ENCODE data around the gene PAX7.

Gene PAX7

DNA sequence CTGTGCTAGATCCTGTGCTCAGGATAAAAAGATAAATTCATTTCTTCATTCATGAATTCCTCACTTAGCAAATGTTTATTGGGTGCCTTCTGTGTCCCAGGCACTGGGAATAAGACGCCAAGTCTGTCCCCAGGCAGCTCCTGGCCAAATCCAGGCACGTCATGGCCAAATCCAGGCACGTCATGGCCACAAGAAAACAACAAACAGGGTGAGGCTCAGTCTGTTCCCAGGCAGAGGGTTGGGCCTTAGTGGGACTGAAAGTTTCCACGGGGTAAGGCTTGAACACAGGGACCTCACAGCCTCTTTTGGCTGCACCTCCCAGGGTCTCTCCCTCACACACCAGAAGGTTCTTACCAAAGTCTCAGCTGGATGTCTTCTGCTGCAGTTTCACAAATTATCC is 95.7 kb downstream of the PAX7 start:
- no peak for DNase-seq (ENCODE audit: low read depth in 1 of 2, low spot score in 1 of 2)
- in situ Hi-C loops (cut with HindIII; ENCODE audit: low pct_unique_long_range_greater_than_20kb, low sequenced_read_pairs) = no loop called here
- no peak for TF ChIP-seq JUND (IDR thresholded peaks at IDR 0.05; ENCODE audit: low read depth)

DNA sequence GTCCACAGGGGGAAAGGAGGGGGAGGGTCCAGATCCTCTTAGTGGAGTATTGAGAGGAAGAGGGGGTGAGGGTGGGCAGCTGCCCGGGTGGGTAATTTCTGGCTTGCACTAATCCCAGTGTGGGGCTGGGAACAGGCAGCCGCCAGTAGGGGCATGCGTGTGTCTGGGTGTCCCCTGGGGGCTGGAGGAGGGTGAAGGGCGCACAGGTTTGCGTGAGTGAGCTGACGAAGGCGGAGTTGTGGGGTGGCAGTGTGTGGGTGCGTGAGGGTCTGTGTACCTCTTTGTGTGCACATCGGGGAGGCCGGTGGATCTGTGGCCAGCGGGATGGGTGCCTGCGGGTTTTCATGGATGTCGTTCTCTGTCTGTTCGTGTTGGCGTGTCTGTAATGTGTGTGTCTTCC is 97.3 kb downstream of the PAX7 start:
- no peak for TF ChIP-seq JUND (IDR thresholded peaks at IDR 0.05; ENCODE audit: low read depth)
- in situ Hi-C loops (cut with HindIII; ENCODE audit: low pct_unique_long_range_greater_than_20kb, low sequenced_read_pairs) = no loop called here
- DNase-seq (ENCODE audit: low read depth in 1 of 2, low spot score in 1 of 2) = no peak

DNA sequence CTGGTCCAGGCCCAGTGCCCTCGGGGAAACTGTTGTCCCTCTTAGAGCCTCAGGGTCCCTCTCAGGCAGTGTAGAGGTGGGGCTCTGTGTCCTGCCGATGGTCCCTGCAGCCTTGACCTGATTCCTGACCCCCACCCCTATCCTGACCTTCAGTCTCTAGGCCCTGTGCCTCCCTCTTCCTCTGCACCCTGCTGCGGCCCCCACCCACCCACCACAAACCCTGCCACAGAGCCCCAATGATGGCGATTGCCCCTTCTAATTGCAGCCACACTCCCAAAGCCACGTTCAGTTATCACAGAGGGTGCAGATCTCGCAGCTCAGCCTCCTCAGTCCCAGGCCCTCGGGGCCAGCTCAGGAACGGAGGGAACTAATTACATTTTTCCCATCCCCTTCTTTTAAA is 99.7 kb downstream of the PAX7 start:
- no peak for DNase-seq (ENCODE audit: low read depth in 1 of 2, low spot score in 1 of 2)
- in situ Hi-C loops (cut with HindIII; ENCODE audit: low pct_unique_long_range_greater_than_20kb, low sequenced_read_pairs) = no loop called here

DNA sequence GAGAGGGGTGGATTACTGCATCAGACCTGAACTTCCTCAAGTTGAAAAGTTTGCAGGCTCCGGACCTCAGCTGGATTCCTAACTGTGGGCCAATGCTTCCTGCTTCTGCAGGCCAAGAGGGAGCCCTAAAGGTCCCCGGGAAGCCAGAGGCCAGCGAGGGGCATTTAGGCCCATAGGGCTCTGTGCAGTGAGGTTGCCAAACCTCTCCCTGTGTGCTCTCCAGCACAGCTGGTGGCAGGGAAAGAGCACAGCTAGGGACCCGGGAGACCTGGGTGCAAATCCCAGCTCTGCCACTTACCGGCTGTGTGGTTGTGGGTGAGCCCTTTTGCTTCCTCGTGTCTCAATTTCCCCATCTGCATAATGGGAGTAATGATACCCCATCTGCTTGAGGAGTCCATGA is 100.5 kb downstream of the PAX7 start:
- in situ Hi-C loops (cut with HindIII; ENCODE audit: low pct_unique_long_range_greater_than_20kb, low sequenced_read_pairs) = no loop called here
- no peak for DNase-seq (ENCODE audit: low read depth in 1 of 2, low spot score in 1 of 2)
- TF ChIP-seq JUND (IDR thresholded peaks at IDR 0.05; ENCODE audit: low read depth) = no peak

More for the DNA sequence above, 99.7 kb downstream of the PAX7 start:
- TF ChIP-seq JUND (IDR thresholded peaks at IDR 0.05; ENCODE audit: low read depth) = no peak

DNA sequence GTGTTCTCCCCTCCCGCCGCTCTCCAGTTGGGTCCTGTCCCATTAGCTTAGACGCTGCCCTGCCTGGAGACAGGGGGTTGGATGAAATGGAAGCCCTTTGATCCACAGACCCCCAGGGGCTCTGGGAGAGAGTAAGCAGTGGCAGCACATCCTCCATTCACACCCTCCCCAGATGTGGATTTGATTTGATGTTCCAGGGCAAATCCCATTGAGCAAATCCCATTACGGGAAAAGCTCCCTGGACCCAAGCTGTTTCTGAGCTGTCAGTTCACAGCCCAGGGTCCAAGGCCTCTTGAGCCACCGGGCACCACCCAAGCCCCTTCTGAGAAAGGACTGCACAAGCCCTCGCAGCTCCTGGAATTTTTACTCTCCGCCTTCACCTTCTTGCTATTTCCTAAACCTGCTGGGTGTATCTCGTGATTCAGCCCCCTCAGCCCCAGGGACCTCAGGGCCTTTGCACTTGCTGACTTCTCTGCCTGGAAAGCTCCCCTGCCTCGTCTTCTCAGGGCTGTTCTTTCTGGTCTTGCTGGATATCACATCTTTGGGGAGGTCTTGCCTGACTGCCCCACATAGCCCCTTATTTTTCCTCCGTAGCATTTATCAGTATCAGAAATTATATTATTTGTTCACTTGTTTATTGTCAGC is 101.1 kb downstream of the PAX7 start:
- in situ Hi-C loops (cut with HindIII; ENCODE audit: low pct_unique_long_range_greater_than_20kb, low sequenced_read_pairs) = no loop called here
- no peak for TF ChIP-seq JUND (IDR thresholded peaks at IDR 0.05; ENCODE audit: low read depth)
- no peak for DNase-seq (ENCODE audit: low read depth in 1 of 2, low spot score in 1 of 2)

DNA sequence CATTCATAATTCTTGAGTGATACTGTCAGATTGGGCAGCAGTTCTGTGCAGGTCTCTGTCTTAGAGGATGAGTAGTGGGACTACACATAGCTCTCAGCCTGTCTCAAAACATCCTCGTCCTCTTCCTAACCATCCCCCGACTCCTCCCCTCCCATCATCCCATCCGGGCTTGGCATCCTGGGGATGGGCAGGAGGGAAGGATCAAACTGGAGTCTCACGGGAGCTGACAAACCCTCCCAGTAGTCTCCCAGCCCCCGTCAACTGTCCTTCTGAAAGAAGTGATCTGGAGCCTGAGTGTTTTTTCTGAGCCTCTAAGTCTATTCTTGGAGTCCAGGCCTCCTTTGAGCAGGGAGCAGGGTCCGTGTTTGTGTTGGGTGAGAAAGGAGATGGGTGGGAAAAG is 102.0 kb downstream of the PAX7 start:
- no peak for TF ChIP-seq JUND (IDR thresholded peaks at IDR 0.05; ENCODE audit: low read depth)
- in situ Hi-C loops (cut with HindIII; ENCODE audit: low pct_unique_long_range_greater_than_20kb, low sequenced_read_pairs) = no loop called here
- no peak for DNase-seq (ENCODE audit: low read depth in 1 of 2, low spot score in 1 of 2)

DNA sequence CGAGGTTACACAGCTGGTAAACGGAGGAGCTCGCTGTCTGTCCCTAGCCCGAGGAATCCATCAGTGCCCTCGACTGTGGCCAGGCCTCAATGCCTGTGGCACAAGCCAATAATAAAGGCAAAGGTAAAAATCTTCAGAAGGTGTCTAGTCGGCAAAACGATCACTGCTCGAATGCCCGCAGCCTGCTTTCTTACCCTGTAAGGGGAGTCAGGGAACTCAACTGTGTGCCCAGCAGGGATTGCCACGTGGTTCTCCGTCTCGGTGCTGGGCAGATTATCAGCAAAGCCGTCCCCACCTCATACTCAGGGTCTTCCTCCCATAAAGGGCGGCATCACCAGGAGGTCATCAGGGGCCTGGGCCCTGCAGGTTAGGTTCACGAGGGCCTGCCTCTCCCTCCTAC is 103.4 kb downstream of the PAX7 start:
- TF ChIP-seq JUND (IDR thresholded peaks at IDR 0.05; ENCODE audit: low read depth) = no peak
- in situ Hi-C loops (cut with HindIII; ENCODE audit: low pct_unique_long_range_greater_than_20kb, low sequenced_read_pairs) = no loop called here
- DNase-seq (ENCODE audit: low read depth in 1 of 2, low spot score in 1 of 2) = no peak

DNA sequence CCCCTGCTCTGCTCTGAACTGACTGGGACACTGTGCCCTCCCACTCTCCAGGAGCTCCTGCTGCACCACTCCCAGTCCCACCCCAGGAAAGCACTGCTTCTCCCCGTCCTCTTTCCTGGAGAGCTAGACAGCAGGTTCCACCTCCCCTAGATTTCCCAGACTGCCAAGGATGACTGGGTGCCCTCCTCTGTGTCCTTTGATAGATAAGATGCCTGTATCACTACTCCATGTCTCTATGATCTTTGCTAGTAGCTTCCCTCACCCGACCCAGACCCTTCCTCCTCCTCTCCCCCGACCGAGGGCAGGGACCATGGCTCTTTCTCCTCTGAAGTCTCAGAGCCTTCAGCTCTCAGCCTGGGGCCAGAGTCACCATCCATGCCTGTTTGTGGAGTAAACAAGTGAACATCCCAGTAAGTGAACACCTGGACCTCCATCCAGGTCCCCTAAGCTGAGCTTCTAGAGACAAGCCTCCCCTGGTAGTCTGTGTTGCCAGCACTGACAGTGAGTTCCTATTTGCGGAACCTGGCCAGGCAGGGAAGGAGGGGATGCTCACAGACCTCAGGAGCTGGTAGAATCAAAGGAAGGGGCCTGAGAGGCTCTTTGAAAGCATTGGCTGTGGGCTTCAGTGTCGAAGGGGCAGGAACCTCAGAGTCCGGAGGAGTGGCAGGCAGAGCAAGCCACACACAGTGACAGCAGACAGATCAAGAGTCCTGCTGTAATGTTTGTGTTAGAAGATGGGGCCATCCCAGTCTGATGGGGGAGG is 104.0 kb downstream of the PAX7 start:
- in situ Hi-C loops (cut with HindIII; ENCODE audit: low pct_unique_long_range_greater_than_20kb, low sequenced_read_pairs) = no loop called here
- TF ChIP-seq JUND (IDR thresholded peaks at IDR 0.05; ENCODE audit: low read depth) = no peak
- no peak for DNase-seq (ENCODE audit: low read depth in 1 of 2, low spot score in 1 of 2)

DNA sequence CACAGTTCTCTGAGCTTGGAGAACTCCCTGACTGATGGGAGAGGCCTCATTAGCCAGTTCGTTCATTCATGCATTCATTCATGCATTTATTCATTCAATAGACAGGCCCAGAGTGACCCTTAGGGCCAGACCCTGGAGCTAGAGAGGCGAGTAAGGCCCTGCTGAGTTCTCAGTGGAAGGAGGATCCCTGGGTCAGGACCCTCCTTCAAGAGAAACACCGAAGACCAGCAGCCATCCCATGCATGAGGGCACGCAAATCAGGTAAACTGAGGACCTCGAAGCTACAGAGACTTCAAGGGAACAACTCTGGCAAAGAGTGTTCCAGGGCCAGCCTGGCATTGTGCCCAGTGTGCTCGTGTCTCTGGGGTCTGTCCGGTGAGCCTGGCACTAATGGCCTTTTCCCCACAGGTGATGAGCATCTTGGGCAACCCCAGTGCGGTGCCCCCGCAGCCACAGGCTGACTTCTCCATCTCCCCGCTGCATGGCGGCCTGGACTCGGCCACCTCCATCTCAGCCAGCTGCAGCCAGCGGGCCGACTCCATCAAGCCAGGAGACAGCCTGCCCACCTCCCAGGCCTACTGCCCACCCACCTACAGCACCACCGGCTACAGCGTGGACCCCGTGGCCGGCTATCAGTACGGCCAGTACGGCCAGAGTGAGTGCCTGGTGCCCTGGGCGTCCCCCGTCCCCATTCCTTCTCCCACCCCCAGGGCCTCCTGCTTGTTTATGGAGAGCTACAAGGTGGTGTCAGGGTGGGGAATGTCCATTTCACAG is 104.8 kb downstream of the PAX7 start:
- in situ Hi-C loops (cut with HindIII; ENCODE audit: low pct_unique_long_range_greater_than_20kb, low sequenced_read_pairs) = no loop called here
- TF ChIP-seq JUND (IDR thresholded peaks at IDR 0.05; ENCODE audit: low read depth) = no peak
- no peak for DNase-seq (ENCODE audit: low read depth in 1 of 2, low spot score in 1 of 2)

DNA sequence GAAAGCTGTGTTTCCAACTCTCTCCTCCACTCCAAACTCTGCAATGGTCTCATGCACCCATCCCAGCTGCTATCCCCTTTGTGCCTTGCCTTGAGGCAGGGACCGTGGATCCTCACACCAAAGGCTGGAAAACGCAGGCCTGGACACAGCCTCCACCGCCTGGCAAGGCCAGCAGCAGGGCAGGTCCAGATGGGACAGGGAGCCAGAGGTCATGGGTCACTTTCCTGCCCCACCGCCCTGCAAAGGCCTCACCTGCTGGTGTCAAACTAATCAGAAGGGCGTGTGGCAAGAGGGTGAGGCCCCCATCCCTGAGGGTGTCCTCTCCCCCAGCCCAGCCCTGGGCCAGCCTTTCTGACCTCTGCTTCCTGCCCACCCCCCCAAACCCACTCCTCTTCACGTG is 106.3 kb downstream of the PAX7 start:
- no peak for DNase-seq (ENCODE audit: low read depth in 1 of 2, low spot score in 1 of 2)
- in situ Hi-C loops (cut with HindIII; ENCODE audit: low pct_unique_long_range_greater_than_20kb, low sequenced_read_pairs) = no loop called here
- TF ChIP-seq JUND (IDR thresholded peaks at IDR 0.05; ENCODE audit: low read depth) = no peak

DNA sequence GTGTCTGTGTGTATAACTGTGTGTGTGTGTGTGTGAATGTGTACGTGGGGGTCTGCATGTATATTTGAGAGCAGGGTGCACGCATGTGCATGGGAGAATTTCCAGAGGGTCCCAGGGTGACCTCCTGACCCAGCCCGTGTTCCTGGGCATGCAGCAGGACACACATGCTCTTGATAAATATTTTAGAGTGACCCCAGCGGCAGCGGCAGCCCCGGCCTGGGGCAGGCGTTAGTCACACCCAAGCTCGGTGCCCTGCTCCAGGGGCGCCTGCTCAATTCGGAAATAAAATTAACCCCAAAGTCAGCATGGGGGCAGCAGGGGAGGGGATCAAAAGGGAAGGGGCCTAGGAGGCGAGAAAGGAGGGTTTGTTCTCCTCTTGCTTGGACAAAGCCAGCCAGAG is 107.5 kb downstream of the PAX7 start:
- no peak for TF ChIP-seq JUND (IDR thresholded peaks at IDR 0.05; ENCODE audit: low read depth)
- DNase-seq (ENCODE audit: low read depth in 1 of 2, low spot score in 1 of 2) = no peak

DNA sequence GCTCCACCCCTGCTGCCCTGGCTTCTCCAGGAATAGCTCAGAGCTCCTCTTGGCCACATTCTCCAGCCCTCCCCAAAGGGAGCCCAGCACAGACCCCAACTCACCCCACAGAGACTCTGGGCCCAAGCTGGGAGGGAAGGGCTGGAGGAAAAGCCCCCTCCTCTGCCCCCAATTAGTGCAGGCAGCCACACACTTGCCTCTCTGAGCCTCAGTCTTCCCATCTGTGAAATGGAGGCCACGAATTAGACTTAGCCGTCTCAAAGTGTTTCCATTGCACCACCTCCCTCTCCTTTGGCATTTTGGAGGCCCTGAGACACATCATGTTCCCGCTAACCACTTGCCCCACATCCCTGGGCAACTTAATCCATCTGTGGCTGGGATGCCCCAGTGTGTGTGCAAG is 108.0 kb downstream of the PAX7 start:
- in situ Hi-C loops (cut with HindIII; ENCODE audit: low pct_unique_long_range_greater_than_20kb, low sequenced_read_pairs) = no loop called here

More for the DNA sequence above, 107.5 kb downstream of the PAX7 start:
- in situ Hi-C loops (cut with HindIII; ENCODE audit: low pct_unique_long_range_greater_than_20kb, low sequenced_read_pairs) = no loop called here

DNA sequence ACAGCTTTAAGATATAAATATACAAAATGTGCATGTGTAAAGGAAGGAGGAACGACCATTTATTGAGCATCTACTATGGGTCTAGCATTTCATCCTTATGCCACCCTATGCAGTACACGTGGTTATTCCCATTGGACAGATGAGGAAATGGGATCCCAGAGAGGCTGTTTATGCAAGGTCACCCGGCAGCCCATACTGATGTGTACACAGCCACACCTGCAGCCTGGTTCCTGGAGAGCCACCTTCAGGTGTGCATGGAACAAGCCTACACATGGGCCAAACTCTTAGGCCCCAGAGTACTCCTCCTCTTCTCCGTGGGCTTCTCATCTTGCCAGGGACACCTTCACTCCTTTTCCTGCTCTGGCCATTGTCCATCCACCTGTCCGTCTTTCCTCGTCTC is 108.8 kb downstream of the PAX7 start:
- TF ChIP-seq JUND (IDR thresholded peaks at IDR 0.05; ENCODE audit: low read depth) = no peak
- in situ Hi-C loops (cut with HindIII; ENCODE audit: low pct_unique_long_range_greater_than_20kb, low sequenced_read_pairs) = no loop called here

More for the DNA sequence above, 108.0 kb downstream of the PAX7 start:
- no peak for TF ChIP-seq JUND (IDR thresholded peaks at IDR 0.05; ENCODE audit: low read depth)
- DNase-seq (ENCODE audit: low read depth in 1 of 2, low spot score in 1 of 2) = no peak

More for the DNA sequence above, 108.8 kb downstream of the PAX7 start:
- no peak for DNase-seq (ENCODE audit: low read depth in 1 of 2, low spot score in 1 of 2)

All from T47D (cell line).